Bronchial epithelial cell (primary cell): Measurements from ENCODE around the gene STEAP4. TPM values are rescaled to one million over a fixed set of nuclear protein-coding genes. Genes with fewer than 3 reads are reported as not detected.

Source experiments
- DNase-seq: peaks from one replicate; pipeline ENCODE4 v3.0.0-alpha.2; 2010; ENCODE audit warnings: low read depth
- FAIRE-seq: peaks from 2 replicates; lab custom pipeline; 2011; peaks lifted over from hg19 to GRCh38; lab: Jason Lieb, UNC
- H3K27me3 ChIP-seq: 2 replicates; pipeline ENCODE4 v1.5.1; 2011; ENCODE audit warnings: low read length; ENCODE audit not compliant: control insufficient read depth, insufficient read depth
- H3K36me3 ChIP-seq: 2 replicates; pipeline ENCODE4 v1.5.1; 2011; ENCODE audit warnings: low read length; ENCODE audit not compliant: control insufficient read depth, insufficient read depth
- H3K4me3 ChIP-seq: 2 replicates; pipeline ENCODE4 v1.5.1; 2011; ENCODE audit warnings: mild to moderate bottlenecking, low read depth, low read length, control low read depth
- total RNA-seq: library from RNA; depleted of rRNA; stranded (reverse); fragments of >200 nt; gene quantifications from 2 replicates; pipeline ENCODE4 v1.2.1, GENCODE V29; 2014
- TF ChIP-seq, protein P1 (sequence below): IDR thresholded peaks from 2 replicates; pipeline ENCODE4 v1.5.1; 2011; ENCODE audit warnings: mild to moderate bottlenecking, moderate library complexity, low read length, control low read depth, inconsistent platforms; ENCODE audit not compliant: insufficient read depth, severe bottlenecking

Gene STEAP4
- total RNA-seq, 1 donor from 2014 or later: 3.9 TPM

DNA sequence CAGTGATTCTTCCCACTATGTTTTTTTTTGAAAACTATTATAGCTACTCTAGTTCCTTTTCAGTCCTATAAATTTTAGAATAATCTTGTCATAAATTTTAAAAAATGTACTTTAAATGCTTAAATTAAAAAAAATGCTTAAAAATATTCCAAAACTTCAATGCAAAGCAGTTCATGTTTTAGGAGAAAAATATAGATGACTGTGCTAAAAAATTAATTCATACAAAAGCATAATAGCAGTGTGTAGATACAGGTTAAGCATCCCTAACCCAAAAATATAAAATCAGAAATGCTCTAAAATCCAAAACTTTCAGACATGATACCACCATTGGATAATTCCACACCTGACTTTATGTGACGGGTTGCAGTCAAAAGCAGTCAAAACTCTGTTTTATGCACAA is 12.8 kb downstream of the STEAP4 start:
- Histone ChIP-seq H3K36me3 (no peaks in the 10 kb centered on the region), H3K4me3 (no peak overlapping the region), H3K27me3 (no peaks in the 10 kb centered on the region)
- no peak for DNase-seq
- no peak for FAIRE-seq
- TF ChIP-seq, protein P1, sequence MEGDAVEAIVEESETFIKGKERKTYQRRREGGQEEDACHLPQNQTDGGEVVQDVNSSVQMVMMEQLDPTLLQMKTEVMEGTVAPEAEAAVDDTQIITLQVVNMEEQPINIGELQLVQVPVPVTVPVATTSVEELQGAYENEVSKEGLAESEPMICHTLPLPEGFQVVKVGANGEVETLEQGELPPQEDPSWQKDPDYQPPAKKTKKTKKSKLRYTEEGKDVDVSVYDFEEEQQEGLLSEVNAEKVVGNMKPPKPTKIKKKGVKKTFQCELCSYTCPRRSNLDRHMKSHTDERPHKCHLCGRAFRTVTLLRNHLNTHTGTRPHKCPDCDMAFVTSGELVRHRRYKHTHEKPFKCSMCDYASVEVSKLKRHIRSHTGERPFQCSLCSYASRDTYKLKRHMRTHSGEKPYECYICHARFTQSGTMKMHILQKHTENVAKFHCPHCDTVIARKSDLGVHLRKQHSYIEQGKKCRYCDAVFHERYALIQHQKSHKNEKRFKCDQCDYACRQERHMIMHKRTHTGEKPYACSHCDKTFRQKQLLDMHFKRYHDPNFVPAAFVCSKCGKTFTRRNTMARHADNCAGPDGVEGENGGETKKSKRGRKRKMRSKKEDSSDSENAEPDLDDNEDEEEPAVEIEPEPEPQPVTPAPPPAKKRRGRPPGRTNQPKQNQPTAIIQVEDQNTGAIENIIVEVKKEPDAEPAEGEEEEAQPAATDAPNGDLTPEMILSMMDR: no peak

DNA sequence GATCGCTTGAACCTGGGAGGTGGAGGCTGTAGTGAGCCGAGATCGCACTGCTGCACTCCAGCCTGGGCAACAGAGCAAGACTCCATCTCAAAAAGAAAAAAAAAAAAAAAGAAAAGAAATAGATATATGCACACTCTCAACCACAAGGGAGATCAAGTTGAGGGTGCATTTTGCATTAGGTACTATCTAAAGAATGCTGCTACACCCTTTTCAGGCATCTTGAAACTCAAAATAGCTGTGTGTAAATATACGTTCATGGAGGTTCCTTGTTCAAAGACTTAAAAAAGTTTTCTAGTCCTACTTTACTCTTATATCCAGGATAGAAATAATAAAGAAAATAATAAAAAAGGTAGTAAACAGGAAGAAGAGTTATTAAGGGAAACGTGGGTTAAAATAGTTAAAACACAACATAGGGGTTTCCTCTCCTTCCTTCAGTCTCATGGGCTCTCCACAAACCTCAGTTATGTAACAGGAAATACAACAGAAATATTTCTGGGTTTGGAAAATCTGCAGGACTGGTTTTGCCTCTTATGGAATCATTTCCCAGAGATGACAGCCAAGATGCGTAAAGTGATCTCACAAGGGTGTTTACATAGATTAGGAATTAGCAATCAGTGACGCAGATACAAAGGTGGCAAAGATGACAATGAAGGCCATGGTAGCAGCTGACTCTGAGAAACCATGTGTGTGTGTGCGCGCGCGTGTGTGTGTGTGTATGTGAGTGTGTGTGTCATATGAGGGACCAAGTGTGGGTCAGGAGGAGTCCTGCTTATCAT is 15.1 kb downstream of the STEAP4 start:
- Histone ChIP-seq H3K36me3 (no peaks in the 10 kb centered on the region), H3K27me3 (no peaks in the 10 kb centered on the region), H3K4me3 (no peak overlapping the region)
- DNase-seq (peak; percentile 97), FAIRE-seq (peak; percentile 66)
- TF ChIP-seq, protein P1: no peak

DNA sequence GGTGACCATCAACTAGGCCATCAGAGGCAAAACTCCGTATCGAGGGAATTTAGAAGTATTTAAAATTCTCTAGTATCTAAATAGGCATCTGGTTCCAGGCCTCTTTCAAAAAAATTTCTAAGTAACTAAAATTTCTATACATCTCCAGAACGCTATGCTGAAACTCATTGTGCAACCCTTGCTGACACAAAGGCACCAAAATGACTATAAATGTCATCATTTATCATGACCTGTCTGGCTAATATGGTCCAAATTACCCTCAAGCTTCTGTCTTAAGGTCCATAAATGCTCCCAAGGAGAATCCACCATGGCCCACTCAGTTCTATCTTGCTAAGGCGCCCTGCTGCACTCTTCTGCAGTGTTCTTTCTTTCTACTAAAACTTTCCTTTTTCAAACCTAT is 16.2 kb downstream of the STEAP4 start:
- Histone ChIP-seq H3K4me3 (no peak overlapping the region), H3K36me3 (no peaks in the 10 kb centered on the region), H3K27me3 (no peaks in the 10 kb centered on the region)
- TF ChIP-seq, protein P1: no peak
- no peak for FAIRE-seq
- DNase-seq: no peak

DNA sequence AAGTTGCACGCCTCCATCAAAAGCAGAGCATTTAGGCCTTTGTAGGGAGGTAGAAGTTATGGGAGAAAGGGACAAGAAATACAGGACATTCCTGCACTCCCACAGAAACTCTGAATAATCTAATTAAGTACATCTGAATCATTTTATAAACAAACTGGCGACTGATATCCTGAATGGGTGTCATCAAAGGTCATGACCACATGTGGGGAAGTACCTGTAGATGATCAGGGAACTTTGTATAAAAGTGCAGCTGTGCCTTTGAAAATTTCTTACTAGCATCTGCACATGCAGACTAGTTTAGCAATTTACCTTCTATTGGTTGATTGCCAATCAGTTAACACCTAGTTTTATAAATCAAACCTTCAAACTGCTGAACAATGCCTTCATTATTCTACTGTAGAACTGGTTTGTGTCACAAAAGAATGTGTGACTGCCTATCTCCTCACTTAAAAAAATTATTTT is 17.1 kb downstream of the STEAP4 start:
- DNase-seq: peak; percentile 94
- no peak for FAIRE-seq
- H3K4me3 ChIP-seq: no peak overlapping the region

DNA sequence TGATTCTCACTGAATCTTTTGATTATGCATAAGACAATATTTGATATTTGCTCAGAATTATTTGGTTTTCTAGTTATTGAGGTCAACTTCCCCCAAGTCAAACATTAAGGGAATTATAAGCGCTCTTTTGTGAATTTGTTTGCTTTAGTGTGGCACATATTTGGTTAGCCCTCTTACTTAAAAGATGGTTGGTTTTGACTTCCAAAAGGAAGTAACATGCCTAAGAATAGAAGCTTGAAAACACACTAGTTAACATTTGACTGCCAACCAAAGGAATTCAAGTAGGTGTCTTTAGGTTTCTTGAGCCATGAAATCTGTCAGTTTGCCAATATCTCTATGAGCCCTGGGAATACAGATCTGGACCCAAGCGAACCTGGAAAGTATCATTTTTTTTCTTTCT is 24.9 kb downstream of the STEAP4 start:
- H3K36me3 ChIP-seq: no peaks in the 10 kb centered on the region
- TF ChIP-seq, protein P1: no peak
- DNase-seq: no peak
- no peak for FAIRE-seq
- H3K4me3 ChIP-seq: no peak overlapping the region
- H3K27me3 ChIP-seq: no peaks in the 10 kb centered on the region

More for the DNA sequence above, 17.1 kb downstream of the STEAP4 start:
- H3K27me3 ChIP-seq: no peaks in the 10 kb centered on the region
- TF ChIP-seq, protein P1: no peak
- H3K36me3 ChIP-seq: no peaks in the 10 kb centered on the region

DNA sequence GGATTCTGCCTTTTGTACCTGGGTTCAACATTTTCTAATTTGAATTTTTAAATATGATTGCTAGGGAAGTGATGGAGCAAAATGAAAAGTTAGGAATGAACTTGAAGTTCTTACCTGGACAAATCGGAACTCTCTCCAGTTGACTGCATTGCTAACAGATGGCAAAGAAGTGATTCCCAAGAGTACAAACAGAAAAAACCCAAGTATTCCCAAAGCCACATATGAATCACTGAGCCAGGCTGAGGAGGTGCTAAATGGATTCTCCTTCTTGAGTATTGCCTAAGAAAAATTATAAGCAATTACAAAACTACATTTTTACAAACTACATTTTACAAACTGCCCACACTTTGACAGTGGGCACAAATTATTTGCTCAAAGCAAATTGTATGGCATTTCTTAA is 25.9 kb downstream of the STEAP4 start:
- TF ChIP-seq, protein P1: no peak
- Histone ChIP-seq H3K27me3 (no peaks in the 10 kb centered on the region), H3K4me3 (no peak overlapping the region), H3K36me3 (no peaks in the 10 kb centered on the region)
- DNase-seq (peak; percentile 22), FAIRE-seq (no peak)
